Ishikawa (cell line): Measurements from ENCODE around the gene PRSS27.

Experiments
- CEBPB ChIP-seq: IDR thresholded peaks from 2 replicates; pipeline ENCODE4 v1.6.1; 2012
- CREB1 ChIP-seq: IDR thresholded peaks from 2 replicates; pipeline ENCODE4 v1.6.1; 2012; ENCODE audit warnings: low read depth
- EGR1 ChIP-seq: IDR thresholded peaks from 2 replicates; pipeline ENCODE4 v1.6.1; 2012
- EP300 ChIP-seq: IDR thresholded peaks from 2 replicates; pipeline ENCODE4 v1.6.1; 2012; ENCODE audit warnings: borderline replicate concordance
- FOXM1 ChIP-seq: IDR thresholded peaks from 2 replicates; pipeline ENCODE4 v1.6.1; 2012; ENCODE audit warnings: low read depth, borderline replicate concordance
- MAX ChIP-seq: IDR thresholded peaks from 2 replicates; pipeline ENCODE4 v1.6.1; 2012
- NFIC ChIP-seq: IDR thresholded peaks from 2 replicates; pipeline ENCODE4 v1.6.1; 2012
- RAD21 ChIP-seq: IDR thresholded peaks from 2 replicates; pipeline ENCODE4 v1.6.1; 2012; ENCODE audit warnings: low read depth
- REST ChIP-seq: IDR thresholded peaks from 2 replicates; pipeline ENCODE4 v1.6.1; 2012; ENCODE audit warnings: low read depth, mild to moderate bottlenecking
- TAF1 ChIP-seq: IDR thresholded peaks from 2 replicates; pipeline ENCODE4 v1.6.1; 2012; ENCODE audit warnings: low read depth, mild to moderate bottlenecking
- TCF12 ChIP-seq: IDR thresholded peaks from 2 replicates; pipeline ENCODE4 v1.6.1; 2012; ENCODE audit warnings: low read depth
- TEAD4 ChIP-seq: IDR thresholded peaks from 2 replicates; pipeline ENCODE4 v1.6.1; 2012
- USF1 ChIP-seq: IDR thresholded peaks from 2 replicates; pipeline ENCODE4 v1.6.1; 2012
- YY1 ChIP-seq: IDR thresholded peaks from 2 replicates; pipeline ENCODE4 v1.6.1; 2012; ENCODE audit warnings: low read depth
- ZBTB7A ChIP-seq: IDR thresholded peaks from 2 replicates; pipeline ENCODE4 v1.6.1; 2012; ENCODE audit warnings: low read depth

Gene PRSS27

GRCh38 chr16:2682209-2683021, 37.6 kb downstream of the PRSS27 start, which contains the start of gene KCTD5:
KCTD5 (plus strand) TSS chr16:2682523; CDS start chr16:2682549, 26 bp downstream.
- TF ChIP-seq YY1 (peak; percentile 93), CREB1 (peak; percentile 73), EGR1 (peak; percentile 52; the same call in 1 of the 2 replicates), USF1 (peak; percentile 94), EP300 (no peak), ZBTB7A (no peak), CEBPB (no peak), TCF12 (peak; percentile 67), FOXM1 (no peak), NFIC (no peak), RAD21 (no peak), TAF1 (peak; percentile 98), MAX (peak; percentile 95)

- no peak for TF ChIP-seq YY1
- no peak for TF ChIP-seq TEAD4
- no peak for TF ChIP-seq TCF12
- no peak for TF ChIP-seq NFIC
- no peak for TF ChIP-seq EGR1
- no peak for TF ChIP-seq EP300
- no peak for TF ChIP-seq TAF1
- no peak for TF ChIP-seq REST
- TF ChIP-seq CEBPB, result no peak
- no peak for TF ChIP-seq FOXM1
- TF ChIP-seq USF1, result no peak
- no peak for TF ChIP-seq CREB1
- TF ChIP-seq RAD21, result no peak
- no peak for TF ChIP-seq ZBTB7A
- TF ChIP-seq MAX, result no peak
These were observed 44.3 kb downstream of the PRSS27 start for GRCh38 chr16:2675714-2676113.

- TF ChIP-seq NFIC (no peak), FOXM1 (no peak), EP300 (no peak)
These were observed 45.0 kb downstream of the PRSS27 start for GRCh38 chr16:2675021-2675420.

- TF ChIP-seq NFIC, result no peak
- no peak for TF ChIP-seq CEBPB
- no peak for TF ChIP-seq EP300
- no peak for TF ChIP-seq FOXM1
- TF ChIP-seq ZBTB7A, result no peak
- no peak for TF ChIP-seq USF1
- no peak for TF ChIP-seq CREB1
- no peak for TF ChIP-seq RAD21
- TF ChIP-seq TEAD4, result no peak
- TF ChIP-seq TAF1, result peak; percentile 59
- TF ChIP-seq YY1, result no peak
- TF ChIP-seq EGR1, result peak; percentile 49; the same call in 1 of the 2 replicates
- peak; percentile 70 for TF ChIP-seq REST
- TF ChIP-seq MAX, result 0 out of 2 replicates have a peak, but pooled peaks have one; percentile 12
- no peak for TF ChIP-seq TCF12
These were observed 46.7 kb downstream of the PRSS27 start for GRCh38 chr16:2673066-2673999.
